MM.1S (cell line): ENCODE data around the gene CDKN3.
"Not testable (repeated sequence)": the region's sequence is repeated elsewhere in the genome, so short reads cannot be mapped to it uniquely, and the experiment has no call there.

Experiments
- EZH2 ChIP-seq: fragments of 300-600 bp; sonication (generic); optimal IDR thresholded peaks from 2 replicates; pipeline ENCODE3; 2017; ENCODE audit warnings: low read depth, mild to moderate bottlenecking, antibody characterized with exemption, low read length, mixed read lengths
- TF ChIP-seq, protein P1 (sequence below): fragments of 300-600 bp; sonication (generic); IDR thresholded peaks from 2 replicates; pipeline ENCODE4 v1.5.1; 2016; ENCODE audit warnings: antibody characterized with exemption, low read length, mixed read lengths

GRCh38 chr14:54442961-54443360 is 46.2 kb downstream of the CDKN3 start:
- TF ChIP-seq, protein P1, sequence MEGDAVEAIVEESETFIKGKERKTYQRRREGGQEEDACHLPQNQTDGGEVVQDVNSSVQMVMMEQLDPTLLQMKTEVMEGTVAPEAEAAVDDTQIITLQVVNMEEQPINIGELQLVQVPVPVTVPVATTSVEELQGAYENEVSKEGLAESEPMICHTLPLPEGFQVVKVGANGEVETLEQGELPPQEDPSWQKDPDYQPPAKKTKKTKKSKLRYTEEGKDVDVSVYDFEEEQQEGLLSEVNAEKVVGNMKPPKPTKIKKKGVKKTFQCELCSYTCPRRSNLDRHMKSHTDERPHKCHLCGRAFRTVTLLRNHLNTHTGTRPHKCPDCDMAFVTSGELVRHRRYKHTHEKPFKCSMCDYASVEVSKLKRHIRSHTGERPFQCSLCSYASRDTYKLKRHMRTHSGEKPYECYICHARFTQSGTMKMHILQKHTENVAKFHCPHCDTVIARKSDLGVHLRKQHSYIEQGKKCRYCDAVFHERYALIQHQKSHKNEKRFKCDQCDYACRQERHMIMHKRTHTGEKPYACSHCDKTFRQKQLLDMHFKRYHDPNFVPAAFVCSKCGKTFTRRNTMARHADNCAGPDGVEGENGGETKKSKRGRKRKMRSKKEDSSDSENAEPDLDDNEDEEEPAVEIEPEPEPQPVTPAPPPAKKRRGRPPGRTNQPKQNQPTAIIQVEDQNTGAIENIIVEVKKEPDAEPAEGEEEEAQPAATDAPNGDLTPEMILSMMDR: not testable (repeated sequence)
- TF ChIP-seq EZH2: not testable (repeated sequence)
